H1 (cell line): Measurements from ENCODE around the gene CTBP2. TPM values are rescaled to one million over a fixed set of nuclear protein-coding genes. Genes with fewer than 3 reads are reported as not detected.

Experiments
- CHD2 ChIP-seq: IDR thresholded peaks from 2 replicates; pipeline ENCODE4 v1.6.1; 2012; ENCODE audit warnings: low read length, improper control_type of control experiment
- RAD21 ChIP-seq, 2 experiments: IDR thresholded peaks in 1 of 2; conservative IDR thresholded peaks in 1 of 2; 2 replicates each; pipeline ENCODE4 v1.6.1; 2011; ENCODE audit warnings: low read depth in 2 of 2, low read length in 2 of 2, improper control_type of control experiment in 1 of 2, inconsistent platforms in 1 of 2, mild to moderate bottlenecking in 1 of 2, moderate library complexity in 1 of 2
- SIN3A ChIP-seq, 2 experiments: IDR thresholded peaks in 1 of 2; conservative IDR thresholded peaks in 1 of 2; 2 replicates each; pipeline ENCODE4 v1.6.1; 2011 to 2012; ENCODE audit warnings: low read length in 2 of 2, improper control_type of control experiment in 1 of 2, low read depth in 1 of 2, mild to moderate bottlenecking in 1 of 2
- TAF1 ChIP-seq: IDR thresholded peaks from 2 replicates; pipeline ENCODE4 v1.6.1; 2011; ENCODE audit warnings: mild to moderate bottlenecking, low read depth, low read length
- TAF7 ChIP-seq: optimal IDR thresholded peaks from 2 replicates; pipeline ENCODE3; 2011; ENCODE audit warnings: low read depth, mild to moderate bottlenecking, inconsistent platforms, low read length, moderate library complexity, borderline replicate concordance
- polyA plus RNA-seq, 7 experiments: library from polyadenylated mRNA; depleted of rRNA in 3 of 7; stranded (reverse) in 5 of 7; unstranded in 2 of 7; fragments of >200 nt in 5 of 7; fragments of 200-250 nt in 2 of 7; gene quantifications; 1 replicate in 5 of 7; 2 replicates in 1 of 7; 4 replicates in 1 of 7; pipeline versions ENCODE4 v1.2.1 to v1.2.3, GENCODE V29; 2011 to 2013; ENCODE audit warnings: missing spikeins in 2 of 7, mixed read lengths in 2 of 7
- total RNA-seq: library from RNA; stranded (reverse); fragmentation: NEBNext Ultra II Directional; extraction: Animal tissue kit (Norgen Biotek cat#: 25700); gene quantifications from 2 replicates; pipeline ENCODE4 v1.2.1, GENCODE V29; 2021
- TF ChIP-seq, protein P1 (sequence below), 3 experiments: IDR thresholded peaks; 1 replicate in 2 of 3; 2 replicates in 1 of 3; pipeline versions ENCODE4 v1.5.1 to v1.6.1; 2011; ENCODE audit warnings: low read length in 3 of 3, mild to moderate bottlenecking in 3 of 3, inconsistent platforms in 2 of 3, low read depth in 1 of 3, moderate library complexity in 1 of 3; ENCODE audit not compliant: insufficient read depth in 1 of 3; ENCODE audit errors: control extremely low read depth in 1 of 3

Gene CTBP2
- total and polyA plus RNA-seq, 2 of the 8 experiments (the other 6 are each of a cell fraction or from before 2014, with no cell fraction given), result 208 to 221 TPM

DNA sequence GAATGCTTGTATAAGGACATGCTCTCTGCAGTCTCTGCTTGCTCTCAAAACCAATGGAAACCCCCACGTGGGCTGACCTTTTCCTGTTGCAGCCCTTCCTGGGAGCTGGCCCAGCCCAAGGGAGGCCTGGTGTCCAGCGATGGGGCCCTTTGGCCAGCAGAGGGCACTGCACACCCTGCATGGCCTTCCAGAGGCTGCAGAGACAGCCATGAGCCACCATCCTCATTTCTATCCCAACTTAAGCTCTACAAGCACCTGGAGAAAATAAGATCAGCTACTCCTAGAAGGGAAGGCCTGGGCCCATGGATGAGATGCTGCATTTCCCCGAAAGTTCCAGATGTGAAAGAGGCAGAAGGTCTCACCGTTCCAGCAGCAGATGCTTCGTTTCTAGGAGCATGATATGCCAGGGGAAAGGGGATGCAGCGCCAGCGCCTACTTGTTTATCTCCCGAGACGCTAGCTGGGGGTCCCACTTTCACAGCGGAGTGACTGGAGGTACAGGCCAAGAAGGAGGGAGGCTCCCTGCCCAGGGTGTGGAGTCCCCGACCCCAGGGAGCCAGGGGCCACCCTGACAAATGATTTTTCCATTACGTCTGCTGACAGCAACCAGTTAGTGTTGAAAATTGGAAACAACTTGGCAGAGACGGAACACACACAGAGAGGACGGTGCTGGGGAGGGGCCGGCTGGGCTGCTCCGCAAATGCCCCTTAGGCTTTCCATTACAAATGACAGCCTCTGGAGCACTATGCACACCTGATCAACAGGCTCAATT is 112.1 kb downstream of the CTBP2 start (continued):
- TF ChIP-seq TAF1 (0 out of 2 replicates have a peak, but pooled peaks have one; percentile 41), CHD2 (no peak), SIN3A (conservative IDR thresholded peaks at IDR 0.05 in 1 of 2, IDR thresholded peaks at IDR 0.05 in 1 of 2; ENCODE audit: low read depth in 1 of 2, low read length in 2 of 2) (no peak; a peak in 1 of 4 replicates), RAD21 (IDR thresholded peaks at IDR 0.05 in 1 of 2, conservative IDR thresholded peaks at IDR 0.05 in 1 of 2; ENCODE audit: low read depth in 2 of 2, low read length in 2 of 2) (peak; percentile 86 to 90), TAF7 (peak; percentile 69)
- TF ChIP-seq, protein P1, sequence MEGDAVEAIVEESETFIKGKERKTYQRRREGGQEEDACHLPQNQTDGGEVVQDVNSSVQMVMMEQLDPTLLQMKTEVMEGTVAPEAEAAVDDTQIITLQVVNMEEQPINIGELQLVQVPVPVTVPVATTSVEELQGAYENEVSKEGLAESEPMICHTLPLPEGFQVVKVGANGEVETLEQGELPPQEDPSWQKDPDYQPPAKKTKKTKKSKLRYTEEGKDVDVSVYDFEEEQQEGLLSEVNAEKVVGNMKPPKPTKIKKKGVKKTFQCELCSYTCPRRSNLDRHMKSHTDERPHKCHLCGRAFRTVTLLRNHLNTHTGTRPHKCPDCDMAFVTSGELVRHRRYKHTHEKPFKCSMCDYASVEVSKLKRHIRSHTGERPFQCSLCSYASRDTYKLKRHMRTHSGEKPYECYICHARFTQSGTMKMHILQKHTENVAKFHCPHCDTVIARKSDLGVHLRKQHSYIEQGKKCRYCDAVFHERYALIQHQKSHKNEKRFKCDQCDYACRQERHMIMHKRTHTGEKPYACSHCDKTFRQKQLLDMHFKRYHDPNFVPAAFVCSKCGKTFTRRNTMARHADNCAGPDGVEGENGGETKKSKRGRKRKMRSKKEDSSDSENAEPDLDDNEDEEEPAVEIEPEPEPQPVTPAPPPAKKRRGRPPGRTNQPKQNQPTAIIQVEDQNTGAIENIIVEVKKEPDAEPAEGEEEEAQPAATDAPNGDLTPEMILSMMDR (IDR thresholded peaks at IDR 0.05; ENCODE audit: control extremely low read depth in 1 of 3, insufficient read depth in 1 of 3, low read depth in 1 of 3, low read length in 3 of 3), result peak; percentile 94 to 98 (median 95)
